NT2/D1 (cell line): Measurements from ENCODE around the gene PPIL6.

Experiments
- DNase-seq: peaks from one replicate; pipeline ENCODE4 v3.0.0-alpha.2; 2011; ENCODE audit warnings: low read depth, low spot score
- H3K27me3 ChIP-seq: 2 replicates; pipeline ENCODE4 v1.6.0; 2011; ENCODE audit warnings: mild to moderate bottlenecking; ENCODE audit not compliant: insufficient read length, insufficient read depth
- H3K36me3 ChIP-seq: 2 replicates; pipeline ENCODE4 v1.6.1; 2011; ENCODE audit warnings: mild to moderate bottlenecking, low read length, mixed read lengths; ENCODE audit not compliant: insufficient read depth, insufficient read length
- H3K4me1 ChIP-seq: 2 replicates; pipeline ENCODE4 v1.5.1; 2011; ENCODE audit not compliant: insufficient read depth, insufficient read length
- H3K4me3 ChIP-seq: 2 replicates; pipeline ENCODE4 v1.5.1; 2011; ENCODE audit warnings: low read depth; ENCODE audit not compliant: insufficient read length
- H3K9ac ChIP-seq: 2 replicates; pipeline ENCODE4 v1.6.0; 2011; ENCODE audit warnings: low read depth; ENCODE audit not compliant: insufficient read length
- H3K9me3 ChIP-seq: 2 replicates; pipeline ENCODE4 v1.5.1; 2011; ENCODE audit warnings: mild to moderate bottlenecking, low read length; ENCODE audit not compliant: insufficient read depth
- SUZ12 ChIP-seq: IDR thresholded peaks from 2 replicates; pipeline ENCODE4 v1.6.1; 2011; ENCODE audit not compliant: insufficient read length, insufficient read depth; ENCODE audit errors: extremely low read depth
- YY1 ChIP-seq: IDR thresholded peaks from 2 replicates; pipeline ENCODE4 v1.6.1; 2011; ENCODE audit not compliant: insufficient read length, insufficient read depth
- ZNF274 ChIP-seq: IDR thresholded peaks from 2 replicates; pipeline ENCODE4 v1.6.1; 2011; ENCODE audit warnings: mild to moderate bottlenecking, low read depth, low read length

PPIL6 gene

DNA sequence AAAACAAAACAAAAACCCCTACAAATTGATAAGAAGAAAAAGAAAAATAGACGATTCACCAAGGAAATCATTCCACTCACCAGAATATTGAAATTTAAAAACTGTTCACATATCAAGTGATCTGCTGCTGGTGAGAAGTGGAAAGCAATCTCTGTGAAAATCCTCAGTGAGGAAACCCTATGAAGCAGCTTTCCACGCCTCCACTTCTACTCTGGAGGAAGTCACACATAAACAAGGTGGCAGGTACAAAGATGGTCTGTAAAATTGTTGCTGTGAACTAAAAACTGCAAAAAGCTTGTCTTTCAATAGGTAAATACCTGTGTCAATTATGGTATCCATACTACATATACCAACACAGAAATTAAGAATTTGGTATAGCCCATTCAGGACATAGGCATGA, 76.7 kb downstream of the PPIL6 start:
- no peaks in the 10 kb centered on the region for H3K27me3 ChIP-seq
- DNase-seq, result no peak
- H3K36me3 ChIP-seq, result peaks cover 29% of the 10 kb centered on the region
- no peak overlapping the region for H3K4me3 ChIP-seq
- TF ChIP-seq SUZ12 (no peak), ZNF274 (no peak), YY1 (no peak)
- H3K9me3 ChIP-seq, result no peaks in the 10 kb centered on the region
- no peak overlapping the region for H3K9ac ChIP-seq
- no peaks in the 10 kb centered on the region for H3K4me1 ChIP-seq

DNA sequence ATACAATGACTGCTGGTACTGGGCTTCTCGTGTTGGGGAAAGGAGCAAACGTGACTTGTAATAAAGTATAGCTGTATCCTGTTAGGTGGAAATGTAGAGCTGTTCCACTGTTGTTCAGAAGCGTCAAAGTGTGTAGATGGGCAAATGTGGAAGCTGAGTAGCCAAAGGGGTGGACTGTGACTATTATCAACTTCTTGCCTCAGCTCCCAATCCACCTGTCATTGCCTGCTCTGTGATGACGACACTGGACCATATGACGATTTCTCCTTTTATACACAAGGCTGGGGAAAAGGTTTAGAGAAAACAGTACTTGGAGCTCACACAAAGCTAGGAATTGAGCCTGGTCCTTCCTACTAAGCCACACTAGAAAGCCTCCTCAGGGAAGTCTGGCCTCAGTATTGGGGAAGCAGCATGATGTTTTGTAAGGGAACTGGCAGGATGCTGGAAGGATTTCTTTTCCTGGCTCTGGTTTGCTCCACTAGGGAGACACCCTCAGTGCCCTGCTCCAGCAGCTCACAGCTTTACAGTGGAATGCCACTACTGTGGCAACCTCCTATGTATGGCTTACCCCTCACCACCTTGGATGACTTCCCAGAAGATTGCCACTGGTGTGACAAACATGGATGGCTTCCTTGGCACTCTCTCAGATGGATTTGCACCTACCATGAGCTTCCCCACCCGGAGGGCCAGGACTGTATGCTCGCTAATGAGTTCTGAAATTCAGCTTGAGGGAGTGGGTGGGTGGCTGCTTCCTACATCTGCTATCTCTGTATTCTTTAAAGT, 78.1 kb downstream of the PPIL6 start:
- TF ChIP-seq YY1 (no peak), SUZ12 (no peak), ZNF274 (no peak)
- H3K36me3 ChIP-seq, result peaks cover 15% of the 10 kb centered on the region
- DNase-seq, result no peak

DNA sequence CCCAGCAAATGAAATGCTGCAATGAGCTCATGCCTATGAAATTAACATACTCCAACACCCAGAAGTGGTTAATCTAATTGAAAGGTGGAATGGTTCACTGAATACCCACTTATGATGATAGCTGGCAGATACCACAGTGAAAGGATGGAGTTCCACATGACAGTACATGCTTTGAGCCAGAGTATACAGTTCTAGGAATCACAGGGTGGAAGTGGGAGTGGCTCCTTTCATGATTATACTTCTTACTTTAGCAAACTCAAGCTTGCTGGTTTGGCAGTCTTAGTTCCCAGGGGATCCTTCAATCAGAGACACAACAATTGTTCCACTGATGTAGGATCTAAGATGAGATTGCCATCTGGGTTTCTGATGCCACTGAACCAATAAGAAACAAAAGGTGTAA, 79.6 kb downstream of the PPIL6 start:
- H3K4me1 ChIP-seq, result no peaks in the 10 kb centered on the region
- H3K27me3 ChIP-seq, result no peaks in the 10 kb centered on the region
- DNase-seq, result no peak
- H3K9me3 ChIP-seq, result no peaks in the 10 kb centered on the region
- H3K36me3 ChIP-seq, result peaks cover 15% of the 10 kb centered on the region
- TF ChIP-seq ZNF274 (no peak), YY1 (no peak), SUZ12 (no peak)
- H3K9ac ChIP-seq, result no peak overlapping the region
- no peak overlapping the region for H3K4me3 ChIP-seq

More for the DNA sequence above, 78.1 kb downstream of the PPIL6 start:
- no peaks in the 10 kb centered on the region for H3K9me3 ChIP-seq
- H3K27me3 ChIP-seq, result no peaks in the 10 kb centered on the region
- no peak overlapping the region for H3K4me3 ChIP-seq
- H3K9ac ChIP-seq, result no peak overlapping the region
- H3K4me1 ChIP-seq, result no peaks in the 10 kb centered on the region

DNA sequence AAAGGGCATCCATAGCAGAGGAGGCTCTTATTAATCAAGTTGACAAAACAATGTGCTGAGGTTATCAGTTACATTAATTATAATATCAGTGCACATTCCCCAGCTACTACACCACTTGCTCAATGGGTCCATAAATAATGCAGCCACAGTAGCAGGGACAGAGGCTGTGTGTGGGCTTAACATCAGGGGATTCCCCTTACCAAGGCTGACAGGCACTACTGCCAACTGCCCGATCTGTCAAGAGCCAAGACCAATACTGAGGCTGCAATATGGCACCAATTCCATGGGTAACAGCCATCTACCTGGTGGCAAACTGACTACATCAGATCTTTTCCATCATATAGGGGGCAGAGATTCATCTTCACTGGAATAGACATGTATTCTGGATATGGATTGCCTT, 80.1 kb downstream of the PPIL6 start:
- DNase-seq, result no peak
- no peak for TF ChIP-seq SUZ12
- TF ChIP-seq YY1, result no peak
- no peak for TF ChIP-seq ZNF274
- Histone ChIP-seq H3K9me3 (no peaks in the 10 kb centered on the region), H3K9ac (no peak overlapping the region), H3K4me3 (no peak overlapping the region), H3K4me1 (no peaks in the 10 kb centered on the region), H3K36me3 (peaks cover 14% of the 10 kb centered on the region), H3K27me3 (no peaks in the 10 kb centered on the region)

DNA sequence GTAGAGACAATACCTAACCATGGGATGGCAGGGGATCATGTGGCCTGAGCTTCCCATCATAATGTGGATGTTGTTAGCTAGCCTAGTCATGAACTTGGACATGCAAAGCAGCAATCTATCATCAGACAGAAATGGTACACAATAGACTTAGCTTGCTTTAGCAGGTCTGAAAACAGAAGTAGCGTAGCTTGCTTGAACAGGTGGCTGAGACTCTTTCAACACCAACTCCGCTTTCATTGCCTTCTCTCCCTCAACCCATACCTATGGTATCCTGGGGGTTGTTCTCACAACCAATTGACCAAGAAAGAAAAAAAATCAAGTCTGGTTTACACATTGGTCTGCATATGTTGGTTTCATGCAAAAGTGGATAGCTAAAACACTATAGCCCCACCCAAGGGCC, 81.2 kb downstream of the PPIL6 start:
- DNase-seq, result no peak
- Histone ChIP-seq H3K9ac (no peak overlapping the region), H3K36me3 (peaks cover 14% of the 10 kb centered on the region), H3K27me3 (no peaks in the 10 kb centered on the region), H3K9me3 (no peaks in the 10 kb centered on the region), H3K4me3 (no peak overlapping the region), H3K4me1 (no peaks in the 10 kb centered on the region)
- TF ChIP-seq YY1 (no peak), ZNF274 (no peak), SUZ12 (no peak)

DNA sequence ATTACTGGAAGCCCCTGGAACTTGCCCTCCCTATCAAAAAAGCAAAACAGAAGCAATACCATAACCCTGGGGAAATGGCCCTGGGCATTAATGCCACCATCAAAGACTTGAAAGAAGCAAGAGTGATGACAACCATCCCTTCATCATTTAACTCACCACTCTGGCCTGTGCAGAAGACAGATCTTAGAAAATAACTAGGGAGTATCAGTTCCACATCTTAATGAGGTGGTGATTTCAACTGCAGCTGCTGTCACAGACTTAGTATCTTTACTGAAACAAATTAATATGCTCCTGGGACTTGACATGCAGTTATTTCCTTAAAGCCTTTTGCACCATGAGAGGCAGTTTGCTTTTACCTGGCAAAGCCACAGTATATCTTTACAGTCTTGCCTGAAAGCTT, 82.2 kb downstream of the PPIL6 start:
- TF ChIP-seq YY1 (no peak), SUZ12 (no peak), ZNF274 (no peak)
- no peak overlapping the region for H3K4me3 ChIP-seq
- no peaks in the 10 kb centered on the region for H3K27me3 ChIP-seq
- DNase-seq, result no peak
- H3K36me3 ChIP-seq, result peaks cover 10% of the 10 kb centered on the region
- no peak overlapping the region for H3K9ac ChIP-seq
- H3K9me3 ChIP-seq, result no peaks in the 10 kb centered on the region
- H3K4me1 ChIP-seq, result no peaks in the 10 kb centered on the region

DNA sequence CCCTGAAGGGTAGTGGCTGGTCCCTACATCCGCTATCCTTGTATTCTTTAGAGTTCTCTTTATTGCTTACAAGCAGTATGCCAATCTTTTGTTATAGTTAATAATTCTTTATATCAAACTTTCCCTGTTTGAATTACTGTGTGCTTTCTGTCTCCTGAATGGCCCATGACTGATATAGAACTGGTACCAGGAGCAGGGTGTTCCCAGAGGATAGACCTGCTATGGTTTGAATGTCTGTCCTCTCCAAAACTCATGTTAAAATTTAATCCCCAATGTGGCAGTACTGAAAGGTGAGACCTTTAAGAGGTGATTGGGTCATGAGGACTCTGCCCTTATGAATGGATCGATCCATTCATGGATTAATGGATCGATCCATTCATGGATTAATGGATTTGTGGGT, 84.2 kb downstream of the PPIL6 start:
- H3K9ac ChIP-seq, result no peak overlapping the region
- no peak overlapping the region for H3K4me3 ChIP-seq
- no peak for TF ChIP-seq YY1
- TF ChIP-seq ZNF274, result no peak
- no peak for TF ChIP-seq SUZ12
- no peaks in the 10 kb centered on the region for H3K9me3 ChIP-seq
- DNase-seq, result no peak
- H3K36me3 ChIP-seq, result no peaks in the 10 kb centered on the region
- no peaks in the 10 kb centered on the region for H3K27me3 ChIP-seq
- H3K4me1 ChIP-seq, result no peaks in the 10 kb centered on the region
